ENCODE results near the gene IGFALS.
A peak's percentile ranks its signal among the peaks of the same experiment; 100 is the strongest.

Gene IGFALS

DNA sequence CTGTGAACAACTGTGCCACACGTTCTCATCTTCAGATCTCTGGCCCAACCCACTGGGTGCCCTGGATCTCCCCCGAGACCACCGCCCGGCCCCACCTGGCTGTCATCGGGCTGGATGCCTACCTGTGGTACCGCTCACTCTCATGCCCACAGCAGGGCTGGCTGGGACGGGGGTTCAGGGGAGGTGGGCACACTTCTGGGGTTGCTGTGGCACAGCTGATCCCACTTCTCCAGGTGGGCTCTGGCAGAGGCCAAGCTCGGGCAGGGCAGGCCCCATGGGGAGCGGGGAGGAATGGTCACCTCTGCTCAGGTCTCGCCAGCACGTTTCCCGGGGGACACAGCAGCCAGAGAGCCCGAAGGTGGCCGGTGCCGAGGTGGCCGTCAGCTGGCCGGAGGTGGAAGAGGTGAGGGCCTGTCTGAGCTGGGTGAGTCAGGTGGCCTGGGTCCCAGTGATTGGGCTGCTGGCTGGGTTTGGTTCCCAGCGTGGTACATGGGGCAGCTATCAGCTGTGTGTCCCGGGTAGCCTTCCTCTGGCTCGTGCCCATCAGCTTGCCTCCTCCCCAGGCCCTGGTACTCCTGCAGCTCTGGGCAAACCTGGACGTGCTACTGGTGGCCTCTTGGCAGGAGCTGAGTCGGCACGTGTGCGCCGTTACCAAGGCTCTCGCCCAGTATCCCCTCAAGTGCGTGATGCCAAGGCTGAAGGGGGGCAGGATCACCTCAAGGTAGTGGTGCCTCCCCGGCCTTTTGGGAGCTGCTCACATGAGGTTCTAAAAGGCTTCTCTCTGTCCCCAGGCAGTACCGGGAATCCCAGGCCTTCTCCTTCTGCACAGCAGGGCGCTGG is 18.3 kb downstream of the IGFALS start:
- DNase-seq, result no peak

GRCh38 chr16:1774448-1774780 is 19.1 kb downstream of the IGFALS start:
- no peak for DNase-seq

GRCh38 chr16:1773703-1774447 is 19.6 kb downstream of the IGFALS start:
- DNase-seq, result no peak

DNA sequence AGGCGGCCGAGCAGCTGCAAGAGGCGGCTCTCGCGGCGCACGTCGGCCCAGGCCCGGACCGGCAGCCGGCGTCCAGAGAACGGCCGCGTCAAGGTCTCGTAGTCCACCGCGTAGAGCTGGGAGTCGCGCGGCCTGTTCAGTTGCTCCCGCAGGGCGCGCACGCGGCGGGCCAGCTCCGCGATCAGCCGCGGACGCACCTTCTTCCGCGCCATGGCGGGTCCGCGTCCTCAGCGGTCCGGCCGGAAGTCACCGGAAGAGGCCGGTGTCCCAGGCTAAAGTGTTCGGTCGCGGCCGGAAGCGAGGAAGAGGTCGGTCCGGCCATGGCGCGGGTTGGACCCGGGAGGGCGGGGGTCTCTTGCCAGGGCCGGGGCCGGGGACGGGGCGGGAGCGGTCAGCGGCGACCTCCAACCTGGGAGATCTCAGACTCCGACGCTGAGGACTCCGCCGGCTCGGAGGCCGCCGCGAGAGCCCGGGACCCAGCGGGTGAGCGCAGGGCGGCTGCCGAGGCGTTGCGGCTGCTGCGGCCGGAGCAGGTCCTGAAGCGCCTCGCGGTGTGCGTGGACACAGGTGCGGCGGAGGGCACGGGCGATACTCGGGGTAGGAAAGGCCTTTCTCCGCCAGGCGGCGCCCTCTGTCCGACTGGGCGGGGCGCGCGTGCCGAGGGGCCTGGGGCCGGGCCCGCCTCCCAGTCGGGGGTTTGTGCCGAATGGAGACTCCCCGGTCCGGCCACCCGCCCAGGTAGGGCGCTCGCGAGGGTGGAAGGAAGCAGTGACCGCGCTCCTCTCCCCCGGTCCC is 20.4 kb downstream of the IGFALS start, which contains the start of gene MRPS34:
MRPS34 (minus strand) TSS at position 227 of the 795 bp plus-strand sequence; CDS start at position 212, 15 bp downstream.
- peak; percentile 13 for DNase-seq

GRCh38 chr16:1772362-1772907 is 21.1 kb downstream of the IGFALS start, which contains the start of gene EME2:
Gene EME2, plus strand, starts transcription at chr16:1772810. Its CDS starts 418 bp downstream, at chr16:1773228.
- no peak for DNase-seq

DNA sequence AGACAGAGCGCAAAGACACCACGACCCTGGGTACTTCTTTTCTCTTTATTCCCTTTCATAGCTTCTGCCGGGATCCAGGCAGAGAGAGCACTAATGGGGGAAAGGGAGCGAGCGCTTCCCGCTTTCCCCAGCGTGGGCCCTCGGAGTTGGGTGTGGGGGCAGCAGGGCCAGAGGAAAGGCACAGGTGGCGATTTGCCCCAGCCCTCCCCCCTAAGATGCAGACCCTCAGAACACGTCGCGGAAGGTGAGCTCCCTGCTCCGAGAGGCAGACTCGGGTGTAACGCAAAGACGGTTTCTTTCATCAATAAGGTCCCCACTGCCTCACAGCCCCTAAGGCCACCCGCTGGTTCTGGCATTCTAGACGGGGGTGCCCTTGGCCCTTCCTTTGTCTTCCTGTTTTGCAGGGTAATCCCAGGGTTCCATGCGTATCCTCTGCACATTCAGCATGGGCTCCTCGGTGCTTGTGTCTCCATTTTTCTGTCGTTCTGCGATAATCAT is 21.6 kb downstream of the IGFALS start:
- DNase-seq, result no peak

- no peak for DNase-seq
Measured at GRCh38 chr16:1771188-1771863, 22.2 kb downstream of the IGFALS start, which contains the start of gene NME3. Gene NME3, minus strand, starts transcription at chr16:1771543. Its CDS starts 9 bp downstream, at chr16:1771534.

DNA sequence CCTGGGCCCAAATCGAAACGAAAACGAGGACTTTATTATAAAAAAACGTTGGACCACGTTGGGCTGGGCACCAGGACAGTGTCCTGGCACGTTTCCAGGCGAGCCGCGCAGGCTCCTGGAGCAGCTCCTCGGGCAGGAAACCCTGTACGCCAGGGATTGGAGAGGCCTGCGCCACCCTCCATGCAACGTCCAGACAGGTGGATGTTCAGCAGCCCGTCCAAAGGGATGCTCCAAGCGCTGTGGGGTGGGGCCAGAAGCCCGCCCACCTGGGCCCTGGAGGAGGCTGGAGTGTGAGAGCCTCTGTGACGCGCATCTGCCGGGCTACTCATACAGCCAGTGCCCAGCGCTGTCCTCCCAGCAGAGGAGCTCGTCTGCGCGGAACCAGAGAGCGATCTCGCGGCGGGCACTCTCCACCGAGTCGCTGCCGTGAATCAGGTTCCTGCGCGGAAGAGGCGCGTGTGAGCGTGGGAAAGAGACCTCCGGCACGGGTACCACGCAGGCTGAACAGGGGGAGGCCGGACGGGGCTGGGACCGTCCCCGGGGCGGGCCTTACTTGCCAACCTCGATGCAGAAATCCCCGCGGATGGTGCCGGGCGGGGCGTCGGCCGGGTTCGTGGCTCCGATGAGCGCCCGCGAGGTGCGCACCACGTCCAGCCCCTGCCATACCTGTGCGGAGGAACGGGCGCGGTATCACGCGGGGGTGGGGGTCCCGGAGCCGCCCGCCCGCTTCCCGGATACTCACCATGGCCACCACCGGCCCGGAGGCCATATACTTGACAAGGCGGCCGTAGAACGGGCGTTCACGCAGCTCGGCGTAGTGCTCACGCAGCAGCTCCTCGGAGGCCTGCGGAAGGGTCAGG is 22.9 kb downstream of the IGFALS start:
- DNase-seq, result peak; percentile 65

- DNase-seq, result no peak
Measured at GRCh38 chr16:1769402-1770300, 23.9 kb downstream of the IGFALS start.

DNA sequence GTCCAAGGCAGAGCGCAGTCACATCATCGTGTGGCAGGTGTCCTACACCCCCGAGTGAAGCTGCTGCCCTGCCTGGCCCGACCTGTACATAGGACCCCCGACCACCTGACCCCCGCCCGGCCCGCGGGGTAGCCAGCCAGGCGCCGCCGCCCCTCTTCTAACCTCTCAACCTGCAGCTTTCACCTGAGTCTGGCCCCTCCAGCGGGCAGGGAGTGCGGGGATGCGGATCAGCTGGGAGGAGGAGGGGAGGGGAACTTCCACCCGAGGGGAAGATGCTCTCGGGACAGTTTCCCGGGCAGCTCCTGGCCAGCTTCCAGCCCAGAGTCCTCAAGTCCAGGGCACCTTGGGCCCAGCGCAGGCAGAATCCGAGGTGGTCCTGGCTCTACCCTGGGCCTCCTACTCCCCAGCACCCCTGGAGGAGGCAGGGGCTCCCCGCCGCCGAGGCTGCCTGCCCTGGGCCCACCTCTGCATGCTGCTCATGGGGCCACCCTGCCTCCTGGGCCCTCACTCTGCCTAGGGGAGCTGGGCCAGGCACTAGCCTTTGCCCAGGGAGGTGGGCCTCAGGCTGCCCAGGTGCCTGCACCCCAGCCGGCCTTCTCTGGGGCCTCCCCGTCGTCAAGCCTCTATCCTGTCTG is 24.6 kb downstream of the IGFALS start:
- DNase-seq, result no peak

- DNase-seq, result no peak
Measured at GRCh38 chr16:1768061-1768766, 25.3 kb downstream of the IGFALS start.

- no peak for DNase-seq
Measured at GRCh38 chr16:1767116-1767994, 26.1 kb downstream of the IGFALS start.

- DNase-seq, result no peak
Measured at GRCh38 chr16:1766701-1767100, 26.8 kb downstream of the IGFALS start.

GRCh38 chr16:1766231-1766630 is 27.3 kb downstream of the IGFALS start:
- no peak for DNase-seq

GRCh38 chr16:1765826-1766225 is 27.7 kb downstream of the IGFALS start:
- DNase-seq, result no peak

GRCh38 chr16:1764971-1765370 is 28.5 kb downstream of the IGFALS start:
- DNase-seq, result no peak
